GM21390 (cell line): ENCODE results near the gene CTSL.

ENCODE experiments used
- ATAC-seq: cut with Tn5 transposase; IDR thresholded peaks from one replicate; pipeline ENCODE4 v1.9.1; 2021; ENCODE audit not compliant: unreplicated experiment

The CTSL gene

DNA sequence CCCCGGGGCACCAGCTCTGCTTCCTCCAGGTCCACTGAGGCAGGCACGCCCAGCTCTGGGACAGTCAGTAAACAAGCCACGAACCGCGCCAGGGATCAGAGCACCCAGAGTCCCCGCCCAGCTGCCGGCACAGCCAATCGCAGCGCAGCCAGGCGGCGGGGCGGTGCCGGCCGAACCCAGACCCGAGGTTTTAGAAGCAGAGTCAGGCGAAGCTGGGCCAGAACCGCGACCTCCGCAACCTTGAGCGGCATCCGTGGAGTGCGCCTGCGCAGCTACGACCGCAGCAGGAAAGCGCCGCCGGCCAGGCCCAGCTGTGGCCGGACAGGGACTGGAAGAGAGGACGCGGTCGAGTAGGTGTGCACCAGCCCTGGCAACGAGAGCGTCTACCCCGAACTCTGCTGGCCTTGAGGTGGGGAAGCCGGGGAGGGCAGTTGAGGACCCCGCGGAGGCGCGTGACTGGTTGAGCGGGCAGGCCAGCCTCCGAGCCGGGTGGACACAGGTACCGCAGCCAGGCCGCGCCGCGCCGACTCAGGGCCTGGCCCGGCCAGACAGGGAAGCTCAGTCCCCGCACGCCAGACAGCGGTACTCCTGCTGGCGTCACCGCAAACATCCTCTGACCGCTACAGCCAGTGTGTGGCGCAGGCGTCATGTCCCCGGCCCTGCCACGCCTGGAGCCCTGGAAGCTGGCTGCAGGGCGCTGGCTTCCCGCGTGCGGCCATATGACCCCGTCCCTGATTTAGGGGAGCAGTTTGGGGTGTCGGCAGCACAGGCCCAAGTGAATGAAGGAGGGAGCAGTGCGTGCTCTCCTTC lies at the start of gene CTSL:
CTSL (plus strand) TSS at position 220 of the 810 bp plus-strand sequence. CDS start 1,485 bp downstream, outside the sequence.
- no peak for ATAC-seq

DNA sequence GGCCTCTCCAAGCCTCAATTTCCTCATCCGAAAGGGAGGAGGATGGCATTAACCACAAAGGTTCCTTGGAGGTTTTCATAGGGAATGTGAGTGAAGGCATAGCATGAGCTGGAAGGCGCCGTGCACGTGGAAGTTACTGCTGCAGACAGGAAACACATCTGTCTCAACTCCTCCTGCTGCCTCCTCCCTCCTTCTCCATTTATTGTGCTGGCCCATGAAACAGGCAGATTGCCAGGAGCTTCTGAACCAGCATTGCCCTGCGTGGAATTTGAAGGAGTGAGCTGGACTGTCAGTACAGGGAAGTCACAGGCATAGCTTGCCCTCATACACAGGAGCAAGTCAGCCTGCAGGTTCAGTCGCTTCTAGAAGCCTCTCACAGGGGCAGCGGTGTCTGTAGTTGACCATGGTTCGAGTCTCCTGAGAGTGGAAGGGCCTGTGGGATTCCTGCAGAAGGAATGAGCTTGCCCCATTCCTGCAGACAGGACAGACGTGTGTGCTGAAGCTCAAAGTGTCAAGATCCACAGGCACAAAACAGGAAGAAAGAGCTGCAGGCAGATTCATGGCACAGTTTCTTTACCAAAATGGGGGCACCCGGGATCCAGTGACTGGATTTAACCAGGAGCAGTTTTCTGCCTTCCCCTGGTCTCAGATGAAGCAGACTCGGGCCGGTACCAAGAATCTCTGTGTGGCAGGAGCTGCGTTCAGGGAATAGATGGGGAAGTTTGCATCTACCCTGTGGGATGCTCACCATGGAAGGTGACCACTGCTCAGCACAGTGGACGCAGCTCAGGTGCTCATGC lies 48.7 kb upstream of the CTSL start:
- ATAC-seq, result no peak

DNA sequence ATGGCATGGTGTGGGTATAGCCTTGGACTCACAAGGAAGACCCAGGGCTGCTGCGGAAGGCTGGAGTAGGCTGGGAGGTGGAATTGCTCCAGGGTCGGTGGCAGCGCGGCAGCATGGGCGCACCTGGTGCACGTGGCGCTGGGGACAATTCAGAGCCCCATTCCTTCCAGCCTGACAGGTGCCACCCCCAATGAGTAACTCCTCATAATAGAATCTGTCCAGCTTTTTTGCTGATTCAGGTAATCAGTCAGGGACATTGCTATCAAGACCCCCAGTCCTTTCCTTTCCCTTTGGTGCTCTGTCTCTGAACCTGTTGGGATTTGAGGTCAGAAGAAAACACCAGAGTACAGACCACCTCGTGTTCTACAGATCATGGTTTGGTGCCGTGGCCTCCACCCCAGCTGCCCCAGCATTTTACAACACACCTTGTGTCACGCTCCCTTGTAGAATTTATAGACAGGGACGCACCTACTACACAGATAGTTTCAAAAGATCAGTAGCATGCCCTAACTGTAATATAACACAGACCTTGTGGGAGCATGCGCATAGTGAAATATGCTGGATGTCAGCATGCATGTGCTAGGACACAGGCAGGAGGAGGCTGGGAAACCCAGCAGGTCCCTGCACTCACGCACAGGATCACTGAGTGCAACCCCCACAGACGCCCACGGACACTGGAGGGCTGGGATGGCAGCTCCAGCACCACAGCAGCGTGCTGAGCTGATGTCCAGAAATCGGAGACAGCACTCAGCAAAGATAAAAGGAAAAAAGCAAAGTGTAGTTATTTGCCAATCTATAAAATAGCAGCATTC lies 47.9 kb upstream of the CTSL start:
- no peak for ATAC-seq

DNA sequence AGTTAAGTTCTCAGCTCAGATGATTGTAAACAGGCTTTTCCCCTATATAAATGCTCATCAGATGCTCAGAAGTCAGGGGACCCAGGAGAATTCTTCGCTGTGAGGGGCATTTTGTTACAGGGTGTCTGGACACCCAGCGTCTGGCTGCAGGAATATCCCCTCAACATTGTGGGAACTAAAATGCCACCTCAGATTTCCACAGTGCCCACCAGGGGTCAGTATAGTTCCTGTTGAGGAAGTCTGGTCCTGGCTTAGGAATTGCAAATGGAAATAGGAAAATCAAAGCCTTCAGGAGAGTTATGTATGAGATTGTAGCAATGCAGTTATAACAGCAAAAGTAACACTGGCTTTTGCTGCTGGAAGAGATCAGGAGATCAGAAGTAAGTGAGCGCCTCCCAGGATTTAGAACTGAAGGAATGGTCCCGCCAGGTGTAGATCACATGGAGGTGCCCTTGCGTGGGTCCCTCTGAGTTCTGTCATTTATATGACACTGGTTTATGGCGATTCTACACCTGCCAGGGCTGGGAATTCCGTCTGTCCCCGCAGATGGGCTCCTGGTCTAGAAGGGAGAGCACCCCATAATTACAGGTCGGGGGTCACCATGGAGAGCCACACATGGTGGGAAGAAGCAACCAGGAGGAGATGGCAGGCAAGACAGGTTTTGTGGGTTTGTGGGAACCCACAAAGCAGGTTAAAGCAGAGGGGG lies 47.1 kb upstream of the CTSL start:
- no peak for ATAC-seq

DNA sequence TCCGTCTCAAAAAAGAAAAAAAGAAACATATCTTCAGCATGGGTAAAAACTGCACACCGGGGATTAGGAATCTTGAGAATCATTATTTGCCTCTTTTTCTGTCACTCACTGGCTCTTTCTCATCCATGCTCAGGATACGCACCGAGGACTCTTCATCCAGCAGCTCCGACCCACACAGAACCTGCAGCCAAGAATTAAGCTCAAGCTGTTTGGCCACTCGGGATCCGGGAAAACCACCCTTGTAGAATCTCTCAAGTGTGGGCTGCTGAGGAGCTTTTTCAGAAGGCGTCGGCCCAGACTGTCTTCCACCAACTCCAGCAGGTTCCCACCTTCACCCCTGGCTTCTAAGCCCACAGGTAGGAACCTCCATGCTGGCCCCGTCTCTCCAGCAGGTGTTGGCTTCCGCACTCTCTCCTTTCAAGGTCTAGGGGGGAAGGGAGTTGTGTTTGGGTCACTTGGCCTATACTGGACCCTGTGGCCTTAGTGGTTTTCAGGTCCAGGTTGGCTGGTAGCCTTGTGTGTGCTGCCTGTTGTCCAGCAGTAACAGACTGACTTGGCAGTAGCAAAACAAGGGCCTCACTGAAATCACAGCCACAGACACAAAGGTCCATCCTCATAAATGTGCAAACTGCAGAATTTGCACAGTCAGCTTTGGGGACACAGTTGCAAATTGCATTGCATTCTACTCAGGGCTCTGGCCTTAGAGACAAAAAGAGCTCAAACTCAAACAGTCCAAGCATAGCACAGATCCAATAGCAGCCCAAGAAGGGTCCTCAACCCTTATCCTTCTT lies 44.5 kb upstream of the CTSL start:
- no peak for ATAC-seq

DNA sequence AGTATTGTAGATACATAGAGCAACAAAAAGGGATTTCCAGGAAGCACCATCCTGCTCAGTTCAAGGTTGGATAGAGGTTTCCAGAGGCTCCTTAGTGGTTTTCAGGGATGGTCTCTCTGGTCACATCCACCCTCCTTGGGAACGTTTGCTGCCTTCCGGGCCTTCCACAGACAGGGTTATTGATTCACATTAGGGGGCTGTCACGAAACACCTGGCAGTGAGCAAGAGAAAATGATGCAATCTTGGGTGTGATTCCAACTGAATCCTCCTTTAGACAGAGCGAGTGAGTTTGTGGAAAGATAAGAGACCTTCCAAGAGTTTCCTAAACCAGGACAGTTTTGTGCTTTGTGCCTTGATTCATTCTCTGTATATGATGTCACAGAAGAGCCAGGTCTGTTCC lies 43.8 kb upstream of the CTSL start:
- no peak for ATAC-seq

DNA sequence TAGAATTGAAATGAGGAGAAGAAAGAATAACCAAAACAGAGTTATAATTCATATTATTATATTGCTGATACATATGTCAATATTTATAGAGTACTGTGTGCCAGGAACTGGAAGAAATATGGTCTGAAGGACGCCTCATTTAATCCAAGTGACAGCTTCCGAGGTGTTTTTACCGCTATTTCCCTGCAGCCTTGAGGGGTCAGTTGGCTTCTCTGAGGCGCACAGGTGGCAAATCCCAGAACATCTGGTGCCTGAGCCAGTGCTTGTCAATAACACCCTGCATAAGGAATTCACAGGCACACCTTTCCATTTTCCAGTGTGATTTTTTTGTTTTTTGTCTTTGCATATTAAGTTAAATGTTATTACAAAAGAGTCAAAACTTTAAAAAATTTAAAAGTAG lies 43.3 kb upstream of the CTSL start:
- no peak for ATAC-seq

DNA sequence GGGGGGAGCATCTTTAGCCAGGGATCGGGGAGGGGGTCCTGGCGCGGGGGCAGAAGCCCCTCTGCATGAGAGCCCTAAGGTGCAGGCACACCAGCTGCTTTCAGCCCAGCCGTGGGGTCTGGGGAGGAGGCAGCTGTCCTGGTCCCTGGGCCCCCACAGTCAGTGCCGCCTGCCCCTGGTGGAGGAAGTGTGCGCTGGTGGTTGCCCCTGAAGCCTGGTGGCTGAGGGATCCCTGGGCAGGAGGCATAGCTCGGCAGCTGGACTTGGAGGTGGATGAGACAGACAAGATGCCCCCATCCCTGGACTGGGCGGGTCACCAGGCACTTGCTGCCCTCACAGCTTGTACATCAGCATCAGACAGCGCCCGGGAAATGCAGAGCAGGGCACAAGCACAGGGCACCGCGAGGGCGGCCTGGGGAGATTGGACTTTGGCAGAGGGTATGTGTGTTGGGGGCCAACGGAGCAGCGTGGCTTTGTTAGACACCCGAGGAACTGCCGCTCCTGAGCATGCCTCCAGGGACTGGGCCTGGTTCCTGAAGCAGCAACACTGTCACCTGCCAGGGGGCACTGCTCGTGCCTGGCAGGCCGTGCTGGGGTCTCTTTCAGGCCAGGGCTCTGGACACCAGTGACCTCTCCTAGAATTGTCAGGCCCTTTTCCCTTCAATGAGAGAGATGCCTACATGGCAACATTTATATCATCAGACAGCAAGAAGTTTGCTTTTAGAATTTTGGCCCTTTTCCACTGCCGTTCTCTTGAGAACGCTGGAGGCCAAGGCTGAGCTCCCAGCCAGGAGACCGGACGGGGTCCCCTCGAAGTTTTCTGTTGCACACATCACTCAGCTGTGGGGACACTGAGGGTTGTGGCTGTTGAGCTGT lies 41.9 kb upstream of the CTSL start:
- no peak for ATAC-seq

DNA sequence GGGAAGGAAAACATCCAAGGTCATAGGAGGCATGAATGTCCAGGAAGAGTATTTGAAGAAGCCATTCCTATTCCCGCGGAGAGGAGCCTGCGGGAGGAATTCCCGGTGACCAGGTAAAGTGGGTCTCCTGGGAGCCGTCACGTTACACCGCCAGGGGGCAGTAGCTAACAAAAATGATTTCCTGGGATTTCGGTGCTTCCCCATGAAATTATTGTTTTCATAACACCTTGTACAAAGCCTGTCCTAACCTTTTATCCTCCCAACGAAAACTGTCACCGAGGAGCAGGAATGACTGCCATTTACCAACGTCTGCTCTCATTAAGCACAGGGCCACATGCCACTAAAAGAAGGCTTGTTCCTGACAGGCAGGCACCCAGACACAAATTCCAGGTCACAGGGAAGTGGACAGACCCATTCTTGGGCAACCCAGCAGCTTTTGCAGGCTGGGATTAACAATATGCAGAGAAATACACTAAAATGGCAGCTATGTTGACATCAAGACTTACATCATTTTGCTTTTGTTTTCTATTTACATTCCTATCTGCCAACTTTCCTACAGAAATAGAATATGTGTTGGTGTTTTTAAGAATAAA lies 41.2 kb upstream of the CTSL start:
- no peak for ATAC-seq

DNA sequence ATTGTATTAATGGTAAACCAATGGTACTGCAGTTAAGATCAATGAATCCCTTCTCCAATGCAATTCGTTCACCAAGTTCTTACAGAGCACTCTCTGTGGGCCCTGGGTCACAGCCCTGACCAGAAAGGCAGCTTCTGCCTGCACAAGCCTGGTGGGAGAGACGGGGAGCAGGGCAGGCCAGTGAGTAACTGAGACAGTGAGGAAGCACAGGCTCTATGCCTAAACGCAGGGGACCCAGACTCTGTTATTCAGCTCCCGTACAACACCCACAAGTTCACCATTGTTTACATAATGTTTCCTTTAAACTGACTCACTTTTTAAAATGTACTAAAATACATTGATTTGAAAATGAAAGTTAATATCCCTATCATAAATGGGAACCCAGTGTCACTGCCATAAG lies 40.5 kb upstream of the CTSL start:
- ATAC-seq, result no peak

DNA sequence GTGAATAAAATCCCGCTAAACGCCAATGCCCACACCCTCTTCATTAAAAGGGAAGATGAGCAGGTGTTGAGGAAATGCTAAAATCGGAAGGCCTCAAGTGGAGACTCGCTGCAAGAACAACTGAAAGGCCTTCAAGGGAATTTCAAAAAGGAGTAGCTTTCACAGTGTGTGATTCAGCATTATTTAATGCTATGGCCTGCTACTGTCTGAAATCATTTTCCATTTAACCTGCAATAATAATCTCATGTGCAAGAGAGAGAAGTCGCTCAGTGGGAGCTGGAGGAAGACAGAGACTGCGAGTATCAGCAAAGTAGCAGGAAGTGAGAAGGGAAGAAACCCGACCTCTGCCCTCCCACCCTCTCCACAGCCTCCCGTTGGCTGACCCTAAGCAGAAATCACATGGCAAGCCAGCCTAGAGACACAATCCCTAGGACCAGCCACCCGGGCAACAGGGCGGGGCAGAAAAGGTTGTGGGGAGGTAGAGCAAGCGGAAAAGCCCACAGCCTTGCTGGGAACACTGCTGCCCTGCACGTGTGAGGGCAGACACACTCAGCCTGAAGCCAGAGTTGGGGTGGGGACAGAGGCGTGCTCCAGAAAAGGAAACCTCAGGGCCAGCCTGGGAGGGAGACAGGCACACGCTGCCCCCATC lies 39.9 kb upstream of the CTSL start:
- ATAC-seq, result no peak

DNA sequence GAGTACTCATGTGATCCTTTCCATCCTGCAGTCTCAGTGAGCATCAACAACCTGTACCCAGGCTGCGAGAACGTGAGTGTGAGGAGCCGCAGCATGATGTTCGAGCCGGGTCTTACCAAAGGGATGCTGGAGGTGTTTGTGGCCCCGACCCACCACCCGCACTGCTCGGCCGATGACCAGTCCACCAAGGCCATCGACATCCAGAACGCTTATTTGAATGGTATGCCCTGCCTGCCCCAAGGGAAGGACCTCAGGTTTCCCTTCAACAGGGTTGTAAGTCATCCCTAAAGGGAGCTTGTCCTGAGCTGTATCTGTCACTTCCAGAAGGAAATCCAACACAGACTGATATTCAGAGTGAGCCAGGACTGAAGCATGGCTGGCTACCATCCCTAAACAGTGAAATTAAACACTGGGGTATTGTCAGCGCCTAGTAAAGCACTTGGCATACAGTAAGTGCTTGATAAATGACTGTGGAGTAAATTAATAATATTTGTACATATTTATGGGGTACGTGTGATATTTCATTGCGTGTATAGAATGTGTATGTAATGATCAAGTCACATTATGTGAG lies 39.3 kb upstream of the CTSL start:
- no peak for ATAC-seq

DNA sequence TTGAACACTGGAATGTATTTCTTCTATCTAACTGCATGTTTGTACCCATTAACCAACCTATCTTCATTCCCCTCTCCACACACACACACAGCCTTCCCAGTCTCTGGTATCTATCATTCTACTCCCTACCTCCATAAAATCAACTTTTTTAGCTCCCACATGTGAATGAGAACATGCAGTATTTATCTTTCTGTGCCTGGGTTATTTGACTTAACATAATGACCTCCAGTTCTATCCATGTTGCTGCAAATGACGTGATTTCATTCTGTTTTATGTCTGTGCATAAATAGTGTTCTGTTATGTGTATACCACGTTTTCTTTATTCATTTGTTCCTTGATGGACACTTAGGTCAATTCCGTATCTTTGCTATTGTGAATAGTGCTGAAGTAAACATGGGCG lies 38.7 kb upstream of the CTSL start:
- ATAC-seq, result no peak

DNA sequence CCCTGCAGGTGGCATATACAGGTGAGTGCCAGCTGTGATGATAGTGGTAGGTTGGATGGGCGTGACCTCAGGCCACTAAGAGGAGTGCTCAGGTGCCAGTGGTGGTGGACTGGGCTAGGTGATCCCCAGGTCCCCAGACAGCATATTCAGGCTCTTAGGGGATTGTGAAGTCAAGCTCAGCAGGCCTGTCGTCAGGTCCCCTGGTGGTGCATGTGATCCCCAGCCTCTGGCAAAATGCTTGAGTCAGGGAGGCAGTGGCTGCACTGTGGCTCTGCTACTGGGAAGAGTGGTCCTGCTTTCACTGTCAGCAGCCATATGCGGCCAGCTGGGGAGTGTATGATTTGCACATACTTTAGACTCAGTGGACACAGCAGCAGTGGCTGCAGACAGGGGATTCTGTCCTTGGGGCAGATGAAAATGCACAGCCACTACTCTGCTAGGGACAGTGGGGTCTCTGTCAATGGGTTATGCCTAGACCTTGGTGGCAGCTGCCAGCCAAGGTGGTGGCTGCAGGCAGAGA lies 31.6 kb upstream of the CTSL start:
- no peak for ATAC-seq

DNA sequence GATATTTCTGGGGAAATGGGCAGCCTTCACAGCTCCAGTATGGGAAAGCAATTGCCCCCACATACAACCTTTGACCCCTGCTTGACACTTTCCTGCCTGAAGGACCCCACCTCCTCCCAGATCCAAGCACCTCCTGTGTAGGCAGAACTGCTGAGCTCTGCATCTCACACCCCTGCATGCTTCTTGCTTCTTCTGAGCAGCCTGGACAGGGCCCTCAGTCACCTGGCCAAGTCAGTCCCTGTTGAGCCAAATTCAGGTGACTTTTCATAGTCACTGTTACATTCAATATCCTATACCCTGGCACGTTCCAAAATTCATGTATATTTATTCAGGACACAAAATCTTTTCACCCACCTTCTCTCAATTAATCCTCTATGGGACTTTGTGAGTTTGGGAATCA lies 30.4 kb upstream of the CTSL start:
- no peak for ATAC-seq

DNA sequence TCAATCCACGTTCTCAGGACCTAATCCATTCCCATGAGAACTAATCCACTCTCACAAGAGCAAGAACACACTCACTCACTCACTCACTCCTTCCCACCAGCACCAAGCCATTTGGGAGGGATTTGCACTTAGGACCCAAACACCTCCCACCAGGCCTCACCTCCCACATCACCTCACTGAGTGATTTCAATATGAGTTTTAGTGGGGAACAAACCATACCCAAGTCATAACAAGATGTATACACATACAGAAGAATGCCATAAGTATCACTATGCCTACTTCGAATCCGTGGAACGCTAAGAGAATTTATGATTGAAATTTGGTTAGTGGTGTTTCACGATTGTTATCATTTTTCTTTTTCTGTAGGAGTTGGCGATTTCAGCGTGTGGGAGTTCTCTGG lies 29.3 kb upstream of the CTSL start:
- no peak for ATAC-seq

DNA sequence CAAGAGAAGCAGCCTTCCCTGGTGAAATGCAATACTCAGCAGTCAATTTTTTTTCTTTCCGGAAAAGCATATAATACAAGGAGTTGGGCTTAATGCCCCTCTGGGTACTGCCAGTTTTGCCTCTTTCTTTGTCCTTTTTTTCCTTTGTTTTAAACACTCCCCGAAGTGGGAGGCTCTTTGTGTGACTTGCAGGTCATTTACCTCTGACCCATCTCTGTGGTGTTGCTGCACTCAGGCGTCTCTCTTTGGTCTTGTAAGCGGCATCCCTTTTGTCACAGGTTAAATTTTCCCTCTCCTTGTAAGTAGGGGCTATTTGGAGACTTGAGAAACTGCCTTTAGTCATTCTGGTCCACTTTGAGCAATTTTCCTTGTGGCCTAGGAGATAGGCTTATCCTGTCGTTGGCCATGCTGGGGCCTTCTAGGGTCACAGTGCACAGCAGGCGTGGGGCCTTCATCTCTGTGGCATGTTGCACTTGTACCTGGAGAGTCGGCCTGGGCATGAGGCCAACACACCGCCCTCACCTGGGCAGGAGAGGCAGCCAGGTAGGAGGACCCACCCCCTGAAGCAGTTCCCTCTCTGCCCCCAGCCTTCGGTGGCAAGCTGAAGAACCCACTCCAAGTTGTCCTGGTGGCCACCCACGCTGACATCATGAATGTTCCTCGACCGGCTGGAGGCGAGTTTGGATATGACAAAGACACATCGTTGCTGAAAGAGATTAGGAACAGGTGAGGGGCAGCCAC lies 27.7 kb upstream of the CTSL start:
- no peak for ATAC-seq
